Panc1 (cell line): ENCODE results near the gene NR0B1. TPM values are rescaled to one million over a fixed set of nuclear protein-coding genes. Genes with fewer than 3 reads are reported as not detected.

ENCODE experiments used
- ATAC-seq: fragments of 200-7000 bp; cut with Tn5 transposase; 2 replicates; pipeline ENCODE4 v1.9.1; 2020; ENCODE audit warnings: mild to moderate bottlenecking, moderate library complexity
- BruUV-seq: library from RNA; stranded (reverse); fragments of 400-500 nt; replicated peaks from 2 replicates; lab custom pipeline; 2021; lab: Mats Ljungman, UMichigan
- CTCF ChIA-PET: fragments of 300-600 bp; sonication (Branson Sonifier 250); formaldehyde crosslinking; loops from one replicate; lab custom pipeline; 2022; ENCODE audit warnings: antibody characterized with exemption; lab: Charles Lee
- POLR2A ChIA-PET: fragments of 300-600 bp; sonication (Branson Sonifier 250); formaldehyde crosslinking; loops from one replicate; lab custom pipeline; 2022; ENCODE audit warnings: antibody characterized with exemption; lab: Charles Lee
- DNase-seq: peaks from one replicate; pipeline ENCODE4 v3.0.0-alpha.2; 2010; ENCODE audit warnings: low read depth, low spot score
- H3K27ac ChIP-seq: 2 replicates; pipeline ENCODE4 v1.5.1; 2011; ENCODE audit warnings: mild to moderate bottlenecking, low read length, inconsistent platforms
- H3K27me3 ChIP-seq: fragments of 200-500 bp; sonication (Bioruptor generic); 2 replicates; pipeline ENCODE4 v1.6.0; 2014; ENCODE audit warnings: low read length, inconsistent platforms; ENCODE audit not compliant: control insufficient read depth, insufficient read depth
- H3K36me3 ChIP-seq: fragments of 200-500 bp; sonication (Bioruptor generic); 2 replicates; pipeline ENCODE4 v1.5.1; 2014; ENCODE audit warnings: inconsistent platforms, mild to moderate bottlenecking, low read length, moderate library complexity; ENCODE audit not compliant: control insufficient read depth, insufficient read depth
- H3K4me1 ChIP-seq: 2 replicates; pipeline ENCODE4 v1.5.1; 2011; ENCODE audit warnings: inconsistent platforms, mild to moderate bottlenecking, low read length, moderate library complexity; ENCODE audit not compliant: control insufficient read depth, insufficient read depth
- H3K4me3 ChIP-seq, 2 experiments: 2 replicates each; pipeline ENCODE4 v1.5.1; 2011 to 2012; ENCODE audit warnings: low read depth in 2 of 2, low read length in 2 of 2, mild to moderate bottlenecking in 2 of 2, inconsistent platforms in 1 of 2, moderate library complexity in 1 of 2
- H3K9me3 ChIP-seq: fragments of 200-500 bp; sonication (Bioruptor generic); 2 replicates; pipeline ENCODE4 v1.5.1; 2014; ENCODE audit warnings: low read depth, mild to moderate bottlenecking, inconsistent platforms, low read length, moderate library complexity; ENCODE audit not compliant: control insufficient read depth, insufficient read depth
- POLR2AphosphoS5 ChIP-seq: IDR thresholded peaks from 2 replicates; pipeline ENCODE4 v1.6.1; 2012; ENCODE audit warnings: mild to moderate bottlenecking, low read depth, low read length, moderate library complexity
- SIN3A ChIP-seq: IDR thresholded peaks from 2 replicates; pipeline ENCODE4 v1.6.1; 2012; ENCODE audit warnings: low read depth, mild to moderate bottlenecking, low read length, moderate library complexity, borderline replicate concordance; ENCODE audit not compliant: insufficient read depth
- TCF7L2 ChIP-seq: IDR thresholded peaks from 2 replicates; pipeline ENCODE4 v1.6.1; 2011; ENCODE audit warnings: mild to moderate bottlenecking, low read depth, low read length, inconsistent platforms
- in situ Hi-C: cut with HindIII; loops from 2 replicates; pipeline ENCODE4 v1.10.0; 2016; ENCODE audit warnings: low sequenced_read_pairs, low pct_unique_long_range_greater_than_20kb
- intact Hi-C: fragments of 100-400 bp; cut with micrococcal nuclease; formaldehyde crosslinking; loops from one replicate; pipeline ENCODE4 v1.10.0; 2022; ENCODE audit not compliant: unreplicated experiment
- total RNA-seq: library from RNA; stranded (reverse); gene quantifications from one replicate; pipeline ENCODE4 v1.2.1, GENCODE V29; 2021; ENCODE audit not compliant: unreplicated experiment
- TF ChIP-seq, protein P1 (sequence below): fragments of 450-650 bp; IDR thresholded peaks from 2 replicates; pipeline ENCODE4 v1.5.1; 2017; ENCODE audit warnings: mild to moderate bottlenecking
- TF ChIP-seq, protein P2 (sequence below), 2 experiments: IDR thresholded peaks; 2 replicates each; pipeline ENCODE4 v1.6.1; 2011 to 2012; ENCODE audit warnings: low read depth in 2 of 2, control low read depth in 1 of 2, low read length in 1 of 2, mild to moderate bottlenecking in 1 of 2, moderate library complexity in 1 of 2; ENCODE audit not compliant: insufficient read depth in 1 of 2

The NR0B1 gene
- total RNA-seq, 1 experiment from 2014 or later, result not detected

DNA sequence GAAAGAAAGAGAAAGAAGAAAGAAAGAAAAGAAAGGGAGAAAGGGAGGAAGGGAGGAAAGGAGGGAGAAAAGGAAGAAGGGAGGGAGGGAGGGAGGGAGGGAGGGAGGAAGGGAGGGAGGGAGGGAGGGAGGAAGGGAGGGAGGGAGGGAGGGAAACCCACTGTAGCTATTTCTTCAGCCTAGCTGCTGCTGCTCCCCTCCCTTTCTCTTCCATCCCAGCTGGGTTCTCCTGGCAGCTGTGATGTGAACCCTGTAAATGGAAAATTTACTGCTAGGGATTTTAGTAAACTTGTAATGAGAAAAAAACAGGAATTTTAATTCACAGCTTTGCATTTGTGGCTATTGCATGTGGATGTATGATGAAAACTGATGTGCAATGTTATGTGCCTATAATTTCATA lies 8.0 kb downstream of the NR0B1 start:
- Histone ChIP-seq H3K27ac (no peak overlapping the region), H3K4me1 (no peaks in the 10 kb centered on the region), H3K4me3 (no peak overlapping the region), H3K9me3 (no peaks in the 10 kb centered on the region), H3K36me3 (no peaks in the 10 kb centered on the region), H3K27me3 (no peaks in the 10 kb centered on the region)
- intact Hi-C loops, result no loop called here
- no peak for DNase-seq
- POLR2A ChIA-PET, result no interaction called here
- no peak for ATAC-seq
- CTCF ChIA-PET, result interaction anchor here (0.7 kb wide), 1 partner anchor 40 kb away, joined by 4 read pairs; no protein-coding TSS in a partner anchor
- TF ChIP-seq POLR2AphosphoS5, result no peak
- no peak for TF ChIP-seq SIN3A
- TF ChIP-seq, protein P1, sequence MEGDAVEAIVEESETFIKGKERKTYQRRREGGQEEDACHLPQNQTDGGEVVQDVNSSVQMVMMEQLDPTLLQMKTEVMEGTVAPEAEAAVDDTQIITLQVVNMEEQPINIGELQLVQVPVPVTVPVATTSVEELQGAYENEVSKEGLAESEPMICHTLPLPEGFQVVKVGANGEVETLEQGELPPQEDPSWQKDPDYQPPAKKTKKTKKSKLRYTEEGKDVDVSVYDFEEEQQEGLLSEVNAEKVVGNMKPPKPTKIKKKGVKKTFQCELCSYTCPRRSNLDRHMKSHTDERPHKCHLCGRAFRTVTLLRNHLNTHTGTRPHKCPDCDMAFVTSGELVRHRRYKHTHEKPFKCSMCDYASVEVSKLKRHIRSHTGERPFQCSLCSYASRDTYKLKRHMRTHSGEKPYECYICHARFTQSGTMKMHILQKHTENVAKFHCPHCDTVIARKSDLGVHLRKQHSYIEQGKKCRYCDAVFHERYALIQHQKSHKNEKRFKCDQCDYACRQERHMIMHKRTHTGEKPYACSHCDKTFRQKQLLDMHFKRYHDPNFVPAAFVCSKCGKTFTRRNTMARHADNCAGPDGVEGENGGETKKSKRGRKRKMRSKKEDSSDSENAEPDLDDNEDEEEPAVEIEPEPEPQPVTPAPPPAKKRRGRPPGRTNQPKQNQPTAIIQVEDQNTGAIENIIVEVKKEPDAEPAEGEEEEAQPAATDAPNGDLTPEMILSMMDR, result no peak
- TF ChIP-seq, protein P2, sequence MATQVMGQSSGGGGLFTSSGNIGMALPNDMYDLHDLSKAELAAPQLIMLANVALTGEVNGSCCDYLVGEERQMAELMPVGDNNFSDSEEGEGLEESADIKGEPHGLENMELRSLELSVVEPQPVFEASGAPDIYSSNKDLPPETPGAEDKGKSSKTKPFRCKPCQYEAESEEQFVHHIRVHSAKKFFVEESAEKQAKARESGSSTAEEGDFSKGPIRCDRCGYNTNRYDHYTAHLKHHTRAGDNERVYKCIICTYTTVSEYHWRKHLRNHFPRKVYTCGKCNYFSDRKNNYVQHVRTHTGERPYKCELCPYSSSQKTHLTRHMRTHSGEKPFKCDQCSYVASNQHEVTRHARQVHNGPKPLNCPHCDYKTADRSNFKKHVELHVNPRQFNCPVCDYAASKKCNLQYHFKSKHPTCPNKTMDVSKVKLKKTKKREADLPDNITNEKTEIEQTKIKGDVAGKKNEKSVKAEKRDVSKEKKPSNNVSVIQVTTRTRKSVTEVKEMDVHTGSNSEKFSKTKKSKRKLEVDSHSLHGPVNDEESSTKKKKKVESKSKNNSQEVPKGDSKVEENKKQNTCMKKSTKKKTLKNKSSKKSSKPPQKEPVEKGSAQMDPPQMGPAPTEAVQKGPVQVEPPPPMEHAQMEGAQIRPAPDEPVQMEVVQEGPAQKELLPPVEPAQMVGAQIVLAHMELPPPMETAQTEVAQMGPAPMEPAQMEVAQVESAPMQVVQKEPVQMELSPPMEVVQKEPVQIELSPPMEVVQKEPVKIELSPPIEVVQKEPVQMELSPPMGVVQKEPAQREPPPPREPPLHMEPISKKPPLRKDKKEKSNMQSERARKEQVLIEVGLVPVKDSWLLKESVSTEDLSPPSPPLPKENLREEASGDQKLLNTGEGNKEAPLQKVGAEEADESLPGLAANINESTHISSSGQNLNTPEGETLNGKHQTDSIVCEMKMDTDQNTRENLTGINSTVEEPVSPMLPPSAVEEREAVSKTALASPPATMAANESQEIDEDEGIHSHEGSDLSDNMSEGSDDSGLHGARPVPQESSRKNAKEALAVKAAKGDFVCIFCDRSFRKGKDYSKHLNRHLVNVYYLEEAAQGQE (IDR thresholded peaks at IDR 0.05; ENCODE audit: insufficient read depth in 1 of 2, low read depth in 2 of 2, low read length in 1 of 2), result no peak
- TF ChIP-seq TCF7L2, result no peak
- BruUV-seq, result no TSS peak
- in situ Hi-C loops, result no loop called here

DNA sequence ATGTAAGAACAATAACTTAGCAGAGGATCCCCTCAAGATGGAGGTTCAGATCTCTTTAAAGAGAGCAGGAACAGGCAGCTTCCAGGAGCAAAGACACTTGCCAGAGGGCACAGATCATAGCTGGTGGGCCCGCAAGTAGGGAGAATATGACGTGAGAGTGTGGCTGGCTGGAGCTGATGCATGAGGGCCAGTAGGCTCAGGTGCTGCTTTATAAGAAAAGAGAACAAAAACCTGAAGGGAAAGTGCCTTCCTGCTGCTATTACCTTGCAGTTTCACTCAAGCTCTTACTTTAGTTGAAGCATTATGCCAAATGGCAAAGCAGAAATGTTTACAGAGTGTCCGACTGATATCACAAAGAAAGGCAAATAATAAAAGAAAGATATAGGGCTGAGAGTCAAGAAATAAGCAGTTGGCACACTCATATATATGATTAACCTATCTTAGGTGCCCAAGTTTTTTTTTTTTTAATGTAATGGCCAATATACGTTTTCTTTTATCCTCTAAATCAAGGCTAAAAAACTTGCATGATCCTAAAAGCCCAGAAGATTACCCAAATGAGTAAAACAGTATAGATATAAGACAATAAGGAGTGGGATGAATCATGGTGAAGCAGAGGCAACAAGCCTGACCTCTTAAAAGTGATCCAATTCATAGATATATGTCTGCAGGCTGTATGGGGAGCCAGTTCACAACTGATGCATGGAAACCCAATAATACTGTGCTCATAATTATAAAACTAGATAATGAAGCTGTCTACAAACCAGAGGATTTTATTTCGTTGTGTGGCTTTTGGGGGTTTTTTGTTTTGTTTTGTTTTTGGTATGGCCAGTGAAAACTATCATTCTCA lies 12.6 kb downstream of the NR0B1 start:
- POLR2A ChIA-PET, result no interaction called here
- in situ Hi-C loops, result no loop called here
- DNase-seq, result no peak
- CTCF ChIA-PET, result no interaction called here
- Histone ChIP-seq H3K4me1 (no peaks in the 10 kb centered on the region), H3K9me3 (no peaks in the 10 kb centered on the region), H3K27ac (no peak overlapping the region), H3K36me3 (no peaks in the 10 kb centered on the region), H3K27me3 (no peaks in the 10 kb centered on the region), H3K4me3 (no peak overlapping the region)
- no TSS peak for BruUV-seq
- intact Hi-C loops, result no loop called here
- TF ChIP-seq, protein P2 (IDR thresholded peaks at IDR 0.05; ENCODE audit: insufficient read depth in 1 of 2, low read depth in 2 of 2, low read length in 1 of 2), result no peak
- TF ChIP-seq, protein P1, result no peak
- no peak for TF ChIP-seq TCF7L2
- TF ChIP-seq POLR2AphosphoS5, result no peak
- no peak for TF ChIP-seq SIN3A
- no peak for ATAC-seq
